HepG2 (cell line): Measurements from ENCODE around the gene PACS2. TPM values are rescaled to one million over a fixed set of nuclear protein-coding genes. Genes with fewer than 3 reads are reported as not detected.

Source experiments
- CREM ChIP-seq, 2 experiments: sonication (generic) in 1 of 2; formaldehyde crosslinking in 1 of 2; IDR thresholded peaks; 2 replicates each; pipeline versions ENCODE4 v1.4.0 to v1.6.1; 2016 to 2020; ENCODE audit warnings: antibody characterized with exemption in 1 of 2, mild to moderate bottlenecking in 1 of 2, missing genetic modification reagents in 1 of 2
- E2F5 ChIP-seq: sonication (generic); formaldehyde crosslinking; conservative IDR thresholded peaks from 2 replicates; pipeline ENCODE4 v1.4.0; 2020; ENCODE audit warnings: missing genetic modification reagents
- ETS1 ChIP-seq: sonication (generic); formaldehyde crosslinking; IDR thresholded peaks from 2 replicates; pipeline ENCODE4 v1.4.0; 2020; ENCODE audit warnings: missing genetic modification reagents
- HBP1 ChIP-seq: IDR thresholded peaks from 2 replicates; pipeline ENCODE4 v1.6.1; 2016; ENCODE audit warnings: low read depth, control low read depth
- MXD3 ChIP-seq: IDR thresholded peaks from 2 replicates; pipeline ENCODE4 v1.6.1; 2016; ENCODE audit warnings: mild to moderate bottlenecking, missing biosample characterization, missing genetic modification reagents
- NBN ChIP-seq: fragments of 450-650 bp; conservative IDR thresholded peaks from 2 replicates; pipeline ENCODE4 v1.6.1; 2017
- NFKB2 ChIP-seq: sonication (generic); formaldehyde crosslinking; IDR thresholded peaks from 2 replicates; pipeline ENCODE4 v1.4.0; 2020; ENCODE audit warnings: missing genetic modification reagents, borderline replicate concordance
- PATZ1 ChIP-seq: sonication (generic); formaldehyde crosslinking; IDR thresholded peaks from 2 replicates; pipeline ENCODE4 v1.4.0; 2020; ENCODE audit warnings: missing genetic modification reagents
- PAWR ChIP-seq: sonication (generic); formaldehyde crosslinking; IDR thresholded peaks from 2 replicates; pipeline ENCODE4 v1.4.0; 2020; ENCODE audit warnings: missing genetic modification reagents, mild to moderate bottlenecking, borderline replicate concordance
- PPARG ChIP-seq: conservative IDR thresholded peaks from 2 replicates; pipeline ENCODE4 v1.6.1; 2016; ENCODE audit warnings: missing biosample characterization, missing genetic modification reagents
- PRDM15 ChIP-seq: sonication (generic); formaldehyde crosslinking; IDR thresholded peaks from 2 replicates; pipeline ENCODE4 v1.4.0; 2020; ENCODE audit warnings: missing genetic modification reagents
- PREB ChIP-seq: sonication (generic); formaldehyde crosslinking; IDR thresholded peaks from 2 replicates; pipeline ENCODE4 v1.4.0; 2020; ENCODE audit warnings: missing genetic modification reagents
- THAP8 ChIP-seq: sonication (generic); formaldehyde crosslinking; IDR thresholded peaks from 2 replicates; pipeline ENCODE4 v1.5.1; 2020; ENCODE audit warnings: missing genetic modification reagents, mild to moderate bottlenecking, borderline replicate concordance
- ZNF10 ChIP-seq: sonication (generic); formaldehyde crosslinking; IDR thresholded peaks from 2 replicates; pipeline ENCODE4 v1.4.0; 2020; ENCODE audit warnings: mild to moderate bottlenecking, low read depth, missing genetic modification reagents, borderline replicate concordance
- ZNF530 ChIP-seq: sonication (generic); formaldehyde crosslinking; IDR thresholded peaks from 2 replicates; pipeline ENCODE4 v1.5.0; 2020; ENCODE audit warnings: low read depth, mild to moderate bottlenecking, missing genetic modification reagents
- polyA plus RNA-seq, 8 experiments: library from polyadenylated mRNA; depleted of rRNA in 3 of 8; stranded (reverse) in 7 of 8; unstranded in 1 of 8; fragments of >200 nt; fragmentation: Illumina TruSeq in 4 of 8; extraction: Trizol in 4 of 8; gene quantifications; 2 replicates each; pipeline versions ENCODE4 v1.2.1 to v1.2.3, GENCODE V29; 2011 to 2016; ENCODE audit warnings: low read depth in 4 of 8, missing spikeins in 1 of 8, mixed read lengths in 1 of 8; ENCODE audit not compliant: insufficient read depth in 1 of 8
- total RNA-seq, 5 experiments: library from RNA; depleted of rRNA; stranded (reverse); fragments of >200 nt; fragmentation: Illumina TruSeq; extraction: Trizol; gene quantifications; 2 replicates each; pipeline ENCODE4 v1.2.3, GENCODE V29; 2016; ENCODE audit warnings: low read depth in 1 of 5

Gene PACS2
- total and polyA plus RNA-seq, 2 of the 13 experiments (the other 11 are each of a cell fraction or from before 2014, with no cell fraction given): 23.6 to 27.6 TPM

- TF ChIP-seq PATZ1: peak; percentile 56
- no peak for TF ChIP-seq PREB (CRISPR knock-in tag)
- TF ChIP-seq E2F5 (CRISPR knock-in tag): 0 out of 2 replicates have a peak, but pooled peaks have one; percentile 27
- TF ChIP-seq ZNF530 (CRISPR knock-in tag): no peak
- peak; percentile 12; the same call in 1 of the 2 replicates for TF ChIP-seq THAP8
- TF ChIP-seq NBN: no peak
- TF ChIP-seq ZNF10 (CRISPR knock-in tag): no peak
- no peak for TF ChIP-seq PPARG (CRISPR knock-in tag)
- TF ChIP-seq ETS1 (CRISPR knock-in tag): 0 out of 2 replicates have a peak, but pooled peaks have one; percentile 38
- TF ChIP-seq HBP1 (CRISPR knock-in tag): no peak
- TF ChIP-seq MXD3 (CRISPR knock-in tag): peak; percentile 88
- TF ChIP-seq PRDM15: 0 out of 2 replicates have a peak, but pooled peaks have one; percentile 25
- TF ChIP-seq CREM (IDR thresholded peaks at IDR 0.05): no peak
- TF ChIP-seq CREM (CRISPR knock-in tag; IDR thresholded peaks at IDR 0.05): no peak
- no peak for TF ChIP-seq PAWR (CRISPR knock-in tag)
- peak; percentile 47; the same call in 1 of the 2 replicates for TF ChIP-seq NFKB2 (CRISPR knock-in tag)
Observed at GRCh38 chr14:105398726-105399465, 84.3 kb downstream of the PACS2 start (continued).
